Psoas muscle (tissue), 8 donors: Measurements from ENCODE around the gene MACROH2A1. TPM values are rescaled to one million over a fixed set of nuclear protein-coding genes. Genes with fewer than 3 reads are reported as not detected.

ENCODE experiments used
- ATAC-seq, 4 donors: fragments of 200-7000 bp; cut with Tn5 transposase; one replicate each; pipeline ENCODE4 v1.9.1; 2020; ENCODE audit warnings: moderate library complexity in 3 of 4, mild to moderate bottlenecking in 2 of 4
- DNase-seq, 2 donors: peaks; one replicate each; pipeline ENCODE4 v3.0.0-alpha.2; 2020
- H3K27ac ChIP-seq: fragments of 200-600 bp; one replicate; pipeline ENCODE4 v1.8.0; 2022
- H3K27me3 ChIP-seq, 3 donors: fragments of 200-600 bp in 1 of 3; one replicate each; pipeline versions ENCODE4 v1.6.1 to v1.8.0; 2013 to 2022; ENCODE audit warnings: low read length in 2 of 3, mild to moderate bottlenecking in 2 of 3, moderate library complexity in 1 of 3; ENCODE audit not compliant: insufficient read depth in 3 of 3
- H3K36me3 ChIP-seq, 2 donors: fragments of 200-600 bp in 1 of 2; one replicate each; pipeline versions ENCODE4 v1.6.1 to v1.8.0; 2013 to 2022; ENCODE audit warnings: low read depth in 1 of 2, mild to moderate bottlenecking in 1 of 2, moderate library complexity in 1 of 2; ENCODE audit not compliant: insufficient read depth in 1 of 2
- H3K4me1 ChIP-seq: fragments of 200-600 bp; one replicate; pipeline ENCODE4 v1.8.0; 2022
- H3K4me3 ChIP-seq: fragments of 200-600 bp; one replicate; pipeline ENCODE4 v1.8.0; 2022; ENCODE audit warnings: mild to moderate bottlenecking
- H3K9me3 ChIP-seq: fragments of 200-600 bp; one replicate; pipeline ENCODE4 v1.8.0; 2022
- WGBS, 3 donors: extraction: QIAGEN DNeasy Blood & Tissue Kit; methylation state at CpG; one replicate each; pipeline versions ENCODE4 v1.1.6 to v1.1.7; 2013; 5-methylcytosine and 5-hydroxymethylcytosine counted together
- intact Hi-C, 2 donors: fragments of 100-400 bp; cut with DNase I; formaldehyde crosslinking; loops; one replicate each; pipeline versions ENCODE4 v1.11.0 to v1.14.2; 2022
- polyA plus RNA-seq, 3 donors: library from polyadenylated mRNA; stranded (reverse); fragments of 200-250 nt; gene quantifications; one replicate each; pipeline ENCODE4 v1.2.3, GENCODE V29; 2013
- total RNA-seq, 4 donors: library from RNA; stranded (reverse); fragmentation: NEBNext Ultra II Directional in 2 of 4; extraction: Animal tissue kit (Norgen Biotek cat#: 25700) in 2 of 4; gene quantifications; one replicate each; pipeline versions ENCODE4 v1.2.1 to v1.2.4, GENCODE V29; 2021 to 2023
- TF ChIP-seq, protein P1 (sequence below): fragments of 200-600 bp; IDR thresholded peaks from one replicate; pipeline ENCODE4 v1.8.0; 2022; ENCODE audit warnings: antibody characterized with exemption
- donor health status: healthy with polysubstance abuse.
- donor health status: DM: no; HTN: no; CAD: no; lungs with moderate emphysema.
- donor health status: Bipolar disorder and iron deficiency.
- donor health status: healthy.
- donor health status: DM: yes; HTN: yes; CAD: no.
- donor health status: DM: no; HTN: no; CAD: no.
- donor health status: DM: no; HTN: no; CAD: no.
- donor health status: DM: yes; HTN: yes; CAD: no.

MACROH2A1 gene
- total and polyA plus RNA-seq, 7 donors: 57.8 to 127 (median 85.7) TPM

GRCh38 chr5:135440916-135441315 lies 41.9 kb upstream of the MACROH2A1 start:
- no peak overlapping the region for H3K27ac ChIP-seq

DNA sequence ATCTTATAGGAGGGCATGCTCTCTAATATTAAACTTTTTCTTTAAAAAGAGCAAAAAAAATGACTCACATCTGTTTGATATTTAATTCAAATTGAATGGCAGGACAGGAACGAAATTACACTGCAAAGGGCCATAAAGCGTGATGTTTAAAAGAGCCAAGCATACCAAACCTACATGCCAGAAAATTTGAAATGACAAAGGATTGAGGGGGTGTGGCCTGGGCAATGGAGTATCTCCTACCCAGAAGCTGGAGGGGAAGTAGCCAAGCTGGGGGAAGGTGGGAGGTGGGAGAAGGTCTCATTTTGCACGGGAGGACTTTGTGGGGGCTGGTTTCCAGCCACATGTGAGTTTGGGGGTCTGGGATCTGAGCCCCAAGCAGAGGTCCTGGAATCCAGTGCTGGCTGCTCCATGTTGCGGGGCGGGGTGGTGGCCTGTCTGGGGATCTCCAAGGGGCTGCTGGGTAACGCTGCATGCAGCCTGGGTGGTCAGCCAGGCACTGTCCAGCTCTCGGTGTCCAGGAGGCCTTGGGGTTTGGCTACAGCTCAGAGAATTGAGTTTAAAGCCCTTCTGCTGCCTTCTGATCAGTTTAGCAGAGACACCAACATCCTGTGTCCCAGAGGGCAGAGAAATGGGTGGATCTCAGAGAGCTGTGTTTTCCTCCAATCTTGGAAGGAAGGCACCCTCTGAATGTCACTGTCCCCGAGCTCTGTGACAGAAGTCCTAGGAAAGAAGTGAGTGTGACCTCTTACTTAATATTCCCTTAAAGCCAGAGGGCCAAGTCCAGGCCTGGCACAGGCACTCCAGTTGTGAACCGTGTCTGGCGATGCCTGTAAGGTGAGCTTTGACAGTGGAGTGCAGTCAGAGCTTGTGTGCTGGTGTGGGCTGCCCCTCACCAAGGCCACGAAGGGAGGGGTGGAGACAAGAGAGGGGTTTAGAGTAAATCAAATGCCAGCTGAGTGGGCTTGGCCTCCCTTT lies 40.5 kb upstream of the MACROH2A1 start:
- Histone ChIP-seq H3K27ac (no peak overlapping the region), H3K4me3 (no peak overlapping the region), H3K27me3 (no peaks in the 10 kb centered on the region), H3K4me1 (peaks cover 23% of the 10 kb centered on the region), H3K9me3 (no peaks in the 10 kb centered on the region), H3K36me3 (no peaks in the 10 kb centered on the region)
- TF ChIP-seq, protein P1, sequence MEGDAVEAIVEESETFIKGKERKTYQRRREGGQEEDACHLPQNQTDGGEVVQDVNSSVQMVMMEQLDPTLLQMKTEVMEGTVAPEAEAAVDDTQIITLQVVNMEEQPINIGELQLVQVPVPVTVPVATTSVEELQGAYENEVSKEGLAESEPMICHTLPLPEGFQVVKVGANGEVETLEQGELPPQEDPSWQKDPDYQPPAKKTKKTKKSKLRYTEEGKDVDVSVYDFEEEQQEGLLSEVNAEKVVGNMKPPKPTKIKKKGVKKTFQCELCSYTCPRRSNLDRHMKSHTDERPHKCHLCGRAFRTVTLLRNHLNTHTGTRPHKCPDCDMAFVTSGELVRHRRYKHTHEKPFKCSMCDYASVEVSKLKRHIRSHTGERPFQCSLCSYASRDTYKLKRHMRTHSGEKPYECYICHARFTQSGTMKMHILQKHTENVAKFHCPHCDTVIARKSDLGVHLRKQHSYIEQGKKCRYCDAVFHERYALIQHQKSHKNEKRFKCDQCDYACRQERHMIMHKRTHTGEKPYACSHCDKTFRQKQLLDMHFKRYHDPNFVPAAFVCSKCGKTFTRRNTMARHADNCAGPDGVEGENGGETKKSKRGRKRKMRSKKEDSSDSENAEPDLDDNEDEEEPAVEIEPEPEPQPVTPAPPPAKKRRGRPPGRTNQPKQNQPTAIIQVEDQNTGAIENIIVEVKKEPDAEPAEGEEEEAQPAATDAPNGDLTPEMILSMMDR: no peak
- 63 to 77% (median 64%) methylated on average over 11 of the region's 11 CpGs for WGBS, 3 donors
- DNase-seq: no peak
- ATAC-seq: no peak
- intact Hi-C loops: no loop called here

More at GRCh38 chr5:135440916-135441315, 41.9 kb upstream of the MACROH2A1 start:
- Histone ChIP-seq H3K36me3 (no peaks in the 10 kb centered on the region), H3K4me3 (no peak overlapping the region), H3K27me3 (no peaks in the 10 kb centered on the region), H3K9me3 (no peaks in the 10 kb centered on the region), H3K4me1 (peaks cover 17% of the 10 kb centered on the region)
- TF ChIP-seq, protein P1: no peak
- ATAC-seq: no peak
- WGBS, 3 donors: 70 to 82% (median 79%) methylated on average over 6 of the region's 6 CpGs
- DNase-seq: no peak
- intact Hi-C loops: no loop called here

DNA sequence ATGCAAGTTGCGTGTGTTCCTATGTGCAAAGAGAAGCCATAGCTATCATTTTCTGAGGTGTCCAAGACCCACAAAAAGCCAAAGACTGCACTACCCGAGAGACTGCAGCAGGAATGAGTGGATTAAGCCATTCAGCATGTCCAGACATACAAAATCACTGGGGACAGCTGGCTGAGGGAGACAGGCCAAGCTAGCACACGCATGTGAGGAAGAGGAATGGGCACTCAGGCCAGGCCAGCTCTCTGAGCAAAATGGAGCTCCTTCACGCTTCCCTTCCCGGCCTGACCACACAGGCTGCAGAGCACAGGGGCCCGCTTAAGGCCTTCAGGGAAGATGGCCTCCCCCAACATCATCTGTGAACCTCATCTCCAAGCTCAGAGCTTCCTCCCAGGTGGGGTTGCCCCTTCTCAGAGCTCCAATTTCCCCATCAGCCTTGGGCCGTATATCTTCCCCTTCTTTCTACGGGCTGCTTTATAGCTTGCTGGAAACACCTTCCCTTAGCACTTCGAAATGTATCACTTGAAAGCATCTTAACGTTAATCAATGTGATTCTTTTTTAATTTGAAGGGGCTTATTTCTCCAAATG lies 39.7 kb upstream of the MACROH2A1 start:
- Histone ChIP-seq H3K4me3 (no peak overlapping the region), H3K9me3 (no peaks in the 10 kb centered on the region), H3K27me3 (no peaks in the 10 kb centered on the region), H3K4me1 (peaks cover 31% of the 10 kb centered on the region), H3K36me3 (no peaks in the 10 kb centered on the region), H3K27ac (peak overlapping the region; percentile 75)
- intact Hi-C loops: no loop called here
- 70 to 77% (median 71%) methylated on average over 10 of the region's 10 CpGs for WGBS, 3 donors
- ATAC-seq (peak in 2 of 4 donors; percentile 10 to 16), DNase-seq (no peak)
- TF ChIP-seq, protein P1: no peak

DNA sequence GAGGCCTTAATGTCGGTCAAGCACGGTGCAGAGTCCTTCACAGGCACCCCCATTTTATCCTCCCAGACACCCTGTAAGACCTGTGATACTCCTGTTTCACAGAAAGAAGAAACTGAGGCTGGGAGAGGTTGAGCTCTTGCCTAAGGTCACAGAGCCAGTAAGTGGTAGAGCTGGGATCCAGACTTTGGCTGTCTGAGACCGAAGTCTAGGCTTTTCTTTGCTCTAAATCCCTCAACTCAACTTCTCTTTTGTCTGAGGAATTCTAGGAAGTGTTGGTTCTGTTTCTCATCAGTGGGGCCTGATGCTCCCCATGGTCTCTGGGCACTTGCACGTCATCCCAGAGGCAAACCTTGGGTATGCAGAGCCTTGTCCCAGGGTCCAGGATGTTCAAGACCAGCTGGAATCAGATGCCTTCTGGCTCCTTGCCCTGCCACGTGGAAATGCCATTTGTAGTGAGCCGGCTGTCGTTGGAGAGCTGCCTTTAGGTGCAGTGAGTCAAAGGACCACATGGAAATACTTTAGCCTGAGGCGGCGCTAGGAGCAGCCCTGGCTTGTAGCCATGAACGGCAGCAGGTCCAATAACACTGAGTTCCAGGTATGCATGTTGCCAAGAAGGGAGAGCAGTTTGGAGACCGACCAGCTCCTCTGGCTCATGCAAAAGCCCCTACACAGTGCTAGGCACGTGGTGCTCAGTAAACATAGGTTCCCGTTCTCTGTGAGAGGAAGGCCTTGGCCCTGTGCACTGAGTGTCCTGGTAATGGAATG lies 38.9 kb upstream of the MACROH2A1 start:
- no peaks in the 10 kb centered on the region for H3K36me3 ChIP-seq
- DNase-seq (peak; percentile 82 to 91), ATAC-seq (peak; percentile 71 to 79 (median 77))
- peak overlapping the region; percentile 75 for H3K27ac ChIP-seq
- intact Hi-C loops: no loop called here
- H3K4me3 ChIP-seq: no peak overlapping the region
- TF ChIP-seq, protein P1: peak; percentile 3
- no peaks in the 10 kb centered on the region for H3K9me3 ChIP-seq
- H3K4me1 ChIP-seq: peaks cover 31% of the 10 kb centered on the region
- no peaks in the 10 kb centered on the region for H3K27me3 ChIP-seq
- WGBS, 3 donors: 25 to 29% (median 25%) methylated on average over 13 of the region's 13 CpGs
